ENCODE results near the gene RSPH3.

RSPH3 gene

GRCh38 chr6:158933079-158933595 lies 66.9 kb downstream of the RSPH3 start:
- no peak for DNase-seq (ENCODE audit: low read depth)

GRCh38 chr6:158928068-158928467 lies 71.9 kb downstream of the RSPH3 start:
- DNase-seq (ENCODE audit: low read depth) = no peak

DNA sequence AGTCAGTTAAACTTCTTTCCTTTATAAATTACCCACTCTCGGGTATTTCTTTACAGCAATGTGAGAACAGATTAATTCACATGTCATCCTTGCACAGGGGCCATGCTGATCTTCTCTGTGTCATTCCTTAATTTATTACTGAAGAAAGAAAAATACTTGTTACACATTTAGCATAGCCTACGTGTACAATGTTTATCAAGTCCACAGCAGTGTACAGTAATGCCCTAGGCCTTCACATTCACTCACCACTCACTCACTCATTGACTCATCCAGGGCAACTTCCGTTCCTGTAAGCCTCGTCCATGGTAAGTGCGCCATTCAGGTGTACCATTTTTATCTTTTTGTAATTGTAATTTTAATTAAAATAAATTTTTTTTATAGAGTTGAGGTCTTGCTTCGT lies 73.6 kb downstream of the RSPH3 start:
- DNase-seq (ENCODE audit: low read depth) = no peak

GRCh38 chr6:158924499-158925455 lies 75.2 kb downstream of the RSPH3 start:
- no peak for DNase-seq (ENCODE audit: low read depth)

DNA sequence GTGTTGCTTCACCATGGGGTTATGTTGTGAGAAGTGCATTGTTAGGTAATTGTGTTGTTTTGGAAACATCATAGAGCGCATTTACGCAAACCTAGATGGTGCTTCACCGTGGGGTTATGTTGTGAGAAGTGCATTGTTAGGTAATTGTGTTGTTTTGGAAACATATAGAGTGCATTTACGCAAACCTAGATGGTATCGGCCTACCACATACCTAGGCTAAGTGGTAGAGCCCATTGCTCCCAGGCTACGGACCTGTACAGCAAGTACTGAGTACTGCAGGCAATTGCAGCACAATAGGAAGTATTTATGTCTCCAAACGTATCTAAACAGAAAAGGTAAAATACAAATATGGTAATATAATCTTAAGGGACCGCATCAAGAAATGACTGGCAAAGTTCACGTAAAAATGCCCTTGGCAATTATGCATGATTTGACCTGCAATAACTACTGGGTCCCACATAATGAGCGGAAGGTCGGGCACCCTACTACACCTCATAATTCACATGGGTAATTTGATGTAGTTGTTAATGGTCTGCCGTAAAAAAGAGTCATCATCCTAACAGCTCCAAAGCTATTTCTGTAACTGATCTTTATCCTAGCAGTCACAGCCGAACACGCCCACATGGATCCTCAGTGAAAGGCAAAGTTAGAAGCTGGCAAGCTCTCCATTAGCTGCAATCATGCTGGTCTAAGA lies 76.0 kb downstream of the RSPH3 start:
- no peak for DNase-seq (ENCODE audit: low read depth)

Measured in CMK (cell line).